Choroid plexus epithelial cell (primary cell): ENCODE results near the gene ENOX1.

Source experiments
- DNase-seq: peaks from one replicate; pipeline ENCODE4 v3.0.0-alpha.2; 2010; ENCODE audit warnings: low read depth
- H3K4me3 ChIP-seq: 2 replicates; pipeline ENCODE4 v1.5.1; 2011; ENCODE audit warnings: low read depth, mild to moderate bottlenecking, control low read depth, low read length, moderate library complexity
- CTCF ChIP-seq: conservative IDR thresholded peaks from 2 replicates; pipeline ENCODE4 v1.5.1; 2011; ENCODE audit warnings: low read depth, mild to moderate bottlenecking, control low read depth, inconsistent platforms, low read length, moderate library complexity

ENOX1 gene

GRCh38 chr13:43764349-43764748 lies 22.4 kb downstream of the ENOX1 start:
- no peak for DNase-seq
- no peak overlapping the region for H3K4me3 ChIP-seq
- no peak for TF ChIP-seq CTCF

GRCh38 chr13:43763143-43763759 lies 23.5 kb downstream of the ENOX1 start:
- no peak for DNase-seq
- H3K4me3 ChIP-seq, result no peak overlapping the region
- TF ChIP-seq CTCF, result no peak

- no peak for TF ChIP-seq CTCF
- DNase-seq, result no peak
- no peak overlapping the region for H3K4me3 ChIP-seq
These were observed 25.0 kb downstream of the ENOX1 start for GRCh38 chr13:43761616-43762315.

GRCh38 chr13:43760257-43760656 lies 26.5 kb downstream of the ENOX1 start:
- DNase-seq, result no peak
- H3K4me3 ChIP-seq, result no peak overlapping the region
- no peak for TF ChIP-seq CTCF

- DNase-seq, result no peak
- TF ChIP-seq CTCF, result no peak
- H3K4me3 ChIP-seq, result no peak overlapping the region
These were observed 27.9 kb downstream of the ENOX1 start for GRCh38 chr13:43758834-43759233.

- no peak overlapping the region for H3K4me3 ChIP-seq
- DNase-seq, result no peak
- no peak for TF ChIP-seq CTCF
These were observed 29.5 kb downstream of the ENOX1 start for GRCh38 chr13:43757266-43757665.

GRCh38 chr13:43755844-43756243 lies 30.9 kb downstream of the ENOX1 start:
- H3K4me3 ChIP-seq, result no peak overlapping the region
- no peak for TF ChIP-seq CTCF
- no peak for DNase-seq
